Measurements from ENCODE around the gene GAB3. TPM values are rescaled to one million over a fixed set of nuclear protein-coding genes. Genes with fewer than 3 reads are reported as not detected.
A peak's percentile ranks its signal among the peaks of the same experiment; 100 is the strongest.

The GAB3 gene
- polyA plus RNA-seq, 1 donor from 2014 or later = not detected

- H3K4me3 ChIP-seq (ENCODE audit: low read length) = no peak overlapping the region
- H3K79me2 ChIP-seq (replicated peaks; ENCODE audit: insufficient read depth, low read length) = no peaks in the 10 kb centered on the region
- no peak overlapping the region for H3K9ac ChIP-seq (ENCODE audit: low read length)
- H3K27ac ChIP-seq (ENCODE audit: low read length) = no peak overlapping the region
- H3K9me2 ChIP-seq (ENCODE audit: insufficient read depth, low read length) = no peaks in the 10 kb centered on the region
- no peaks in the 10 kb centered on the region for H3K36me3 ChIP-seq (ENCODE audit: insufficient read depth, low read length)
- no peak overlapping the region for H3K4me2 ChIP-seq (ENCODE audit: low read length)
- no peaks in the 10 kb centered on the region for H3K9me3 ChIP-seq (ENCODE audit: low read length)
- no peaks in the 10 kb centered on the region for H4K20me1 ChIP-seq (ENCODE audit: insufficient read depth)
- TF ChIP-seq TAF1 (IDR thresholded peaks at IDR 0.05; ENCODE audit: low read depth) = no peak
- TF ChIP-seq EZH2 (IDR thresholded peaks at IDR 0.05; ENCODE audit: borderline replicate concordance, insufficient read depth, low read length, poor library complexity, severe bottlenecking) = no peak
- TF ChIP-seq POLR2AphosphoS5 (IDR thresholded peaks at IDR 0.05) = no peak
- no peak for TF ChIP-seq MXI1 (conservative IDR thresholded peaks at IDR 0.05; ENCODE audit: poor library complexity, severe bottlenecking)
- no peak for TF ChIP-seq CTCF (IDR thresholded peaks at IDR 0.05; ENCODE audit: poor library complexity, severe bottlenecking)
- no peak for TF ChIP-seq EP300 (conservative IDR thresholded peaks at IDR 0.05; ENCODE audit: poor library complexity, severe bottlenecking)
- no peak for TF ChIP-seq REST (IDR thresholded peaks at IDR 0.05; ENCODE audit: borderline replicate concordance)
- TF ChIP-seq RAD21 (conservative IDR thresholded peaks at IDR 0.05) = no peak
- no peak for TF ChIP-seq SMC3 (conservative IDR thresholded peaks at IDR 0.05; ENCODE audit: poor library complexity)
- H3K27me3 ChIP-seq (ENCODE audit: insufficient read depth, low read depth, low read length) = peaks cover 37% of the 10 kb centered on the region
- H3F3A ChIP-seq (ENCODE audit: insufficient read depth, low read length, poor library complexity, severe bottlenecking) = no peaks in the 10 kb centered on the region
- H2AFZ ChIP-seq (ENCODE audit: low read depth, low read length) = no peak overlapping the region
Measured at GRCh38 chrX:154749856-154750255, 1.0 kb downstream of the GAB3 start.

- no peak overlapping the region for H3K4me3 ChIP-seq (ENCODE audit: low read length)
- no peak overlapping the region for H3K4me2 ChIP-seq (ENCODE audit: low read length)
- no peaks in the 10 kb centered on the region for H3K79me2 ChIP-seq (replicated peaks; ENCODE audit: insufficient read depth, low read length)
- no peaks in the 10 kb centered on the region for H4K20me1 ChIP-seq (ENCODE audit: insufficient read depth)
- peaks cover 37% of the 10 kb centered on the region for H3K27me3 ChIP-seq (ENCODE audit: insufficient read depth, low read depth, low read length)
- no peaks in the 10 kb centered on the region for H3F3A ChIP-seq (ENCODE audit: insufficient read depth, low read length, poor library complexity, severe bottlenecking)
- H3K9ac ChIP-seq (ENCODE audit: low read length) = no peak overlapping the region
- no peaks in the 10 kb centered on the region for H3K9me3 ChIP-seq (ENCODE audit: low read length)
- H3K27ac ChIP-seq (ENCODE audit: low read length) = no peak overlapping the region
- H2AFZ ChIP-seq (ENCODE audit: low read depth, low read length) = no peak overlapping the region
- H3K9me2 ChIP-seq (ENCODE audit: insufficient read depth, low read length) = no peaks in the 10 kb centered on the region
- TF ChIP-seq CTCF (IDR thresholded peaks at IDR 0.05; ENCODE audit: poor library complexity, severe bottlenecking) (peak; percentile 69), MXI1 (conservative IDR thresholded peaks at IDR 0.05; ENCODE audit: poor library complexity, severe bottlenecking) (no peak), SMC3 (conservative IDR thresholded peaks at IDR 0.05; ENCODE audit: poor library complexity) (peak; percentile 58), REST (IDR thresholded peaks at IDR 0.05; ENCODE audit: borderline replicate concordance) (no peak), EP300 (conservative IDR thresholded peaks at IDR 0.05; ENCODE audit: poor library complexity, severe bottlenecking) (no peak), RAD21 (conservative IDR thresholded peaks at IDR 0.05) (peak; percentile 63), TAF1 (IDR thresholded peaks at IDR 0.05; ENCODE audit: low read depth) (no peak), POLR2AphosphoS5 (IDR thresholded peaks at IDR 0.05) (no peak), EZH2 (IDR thresholded peaks at IDR 0.05; ENCODE audit: borderline replicate concordance, insufficient read depth, low read length, poor library complexity, severe bottlenecking) (no peak)
- no peaks in the 10 kb centered on the region for H3K36me3 ChIP-seq (ENCODE audit: insufficient read depth, low read length)
Measured at GRCh38 chrX:154748712-154749339, 2.1 kb downstream of the GAB3 start.
